ENCODE results near the gene FGF14. TPM values are rescaled to one million over a fixed set of nuclear protein-coding genes. Genes with fewer than 3 reads are reported as not detected.

FGF14 gene
- total RNA-seq, 4 donors from 2014 or later = 0.04 to 1.4 (median 0.38) TPM

GRCh38 chr13:102226591-102226990, 175.3 kb downstream of the FGF14 start:
- TF ChIP-seq POLR2A (IDR thresholded peaks at IDR 0.05) = no peak
- TF ChIP-seq, protein P1, sequence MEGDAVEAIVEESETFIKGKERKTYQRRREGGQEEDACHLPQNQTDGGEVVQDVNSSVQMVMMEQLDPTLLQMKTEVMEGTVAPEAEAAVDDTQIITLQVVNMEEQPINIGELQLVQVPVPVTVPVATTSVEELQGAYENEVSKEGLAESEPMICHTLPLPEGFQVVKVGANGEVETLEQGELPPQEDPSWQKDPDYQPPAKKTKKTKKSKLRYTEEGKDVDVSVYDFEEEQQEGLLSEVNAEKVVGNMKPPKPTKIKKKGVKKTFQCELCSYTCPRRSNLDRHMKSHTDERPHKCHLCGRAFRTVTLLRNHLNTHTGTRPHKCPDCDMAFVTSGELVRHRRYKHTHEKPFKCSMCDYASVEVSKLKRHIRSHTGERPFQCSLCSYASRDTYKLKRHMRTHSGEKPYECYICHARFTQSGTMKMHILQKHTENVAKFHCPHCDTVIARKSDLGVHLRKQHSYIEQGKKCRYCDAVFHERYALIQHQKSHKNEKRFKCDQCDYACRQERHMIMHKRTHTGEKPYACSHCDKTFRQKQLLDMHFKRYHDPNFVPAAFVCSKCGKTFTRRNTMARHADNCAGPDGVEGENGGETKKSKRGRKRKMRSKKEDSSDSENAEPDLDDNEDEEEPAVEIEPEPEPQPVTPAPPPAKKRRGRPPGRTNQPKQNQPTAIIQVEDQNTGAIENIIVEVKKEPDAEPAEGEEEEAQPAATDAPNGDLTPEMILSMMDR (IDR thresholded peaks at IDR 0.05) = no peak
- intact Hi-C loops (cut with DNase I) = no loop called here
- Histone ChIP-seq H3K27ac (no peak overlapping the region), H3K4me1 (no peaks in the 10 kb centered on the region), H3K27me3 (no peaks in the 10 kb centered on the region), H3K4me3 (replicated peaks in 1 of 3) (no peak overlapping the region), H3K36me3 (no peaks in the 10 kb centered on the region), H3K9me3 (no peaks in the 10 kb centered on the region)
- no peak for DNase-seq
- WGBS, 2 donors = 85 to 89% methylated on average over 1 of the region's 1 CpG

DNA sequence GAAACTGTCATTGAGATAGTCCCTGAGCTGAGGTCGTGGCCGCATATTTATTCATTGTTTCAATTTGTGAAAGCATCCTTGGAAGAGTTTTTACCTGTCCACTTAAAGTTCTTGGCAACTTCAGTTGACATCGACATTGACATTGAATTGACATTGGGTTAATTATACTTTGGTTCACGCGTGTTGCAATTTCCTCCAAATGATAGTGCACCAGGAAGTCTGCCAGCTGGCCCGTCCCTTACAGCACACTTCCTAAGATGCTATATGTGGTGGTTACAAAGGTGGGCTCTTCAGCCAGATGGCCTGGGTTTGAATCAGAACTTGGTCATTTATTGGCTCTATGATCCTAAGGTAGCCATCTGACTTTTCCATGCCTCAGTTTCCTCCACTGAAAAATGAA, 176.0 kb downstream of the FGF14 start:
- H3K36me3 ChIP-seq = no peaks in the 10 kb centered on the region
- WGBS, 2 donors = 65 to 66% methylated on average over 6 of the region's 6 CpGs
- DNase-seq = no peak
- no peak overlapping the region for H3K27ac ChIP-seq
- H3K4me1 ChIP-seq = no peaks in the 10 kb centered on the region
- no peaks in the 10 kb centered on the region for H3K27me3 ChIP-seq
- TF ChIP-seq, protein P1 (IDR thresholded peaks at IDR 0.05) = no peak
- no peak for TF ChIP-seq POLR2A (IDR thresholded peaks at IDR 0.05)
- intact Hi-C loops (cut with DNase I) = no loop called here
- no peak overlapping the region for H3K4me3 ChIP-seq (replicated peaks in 1 of 3)
- no peaks in the 10 kb centered on the region for H3K9me3 ChIP-seq

DNA sequence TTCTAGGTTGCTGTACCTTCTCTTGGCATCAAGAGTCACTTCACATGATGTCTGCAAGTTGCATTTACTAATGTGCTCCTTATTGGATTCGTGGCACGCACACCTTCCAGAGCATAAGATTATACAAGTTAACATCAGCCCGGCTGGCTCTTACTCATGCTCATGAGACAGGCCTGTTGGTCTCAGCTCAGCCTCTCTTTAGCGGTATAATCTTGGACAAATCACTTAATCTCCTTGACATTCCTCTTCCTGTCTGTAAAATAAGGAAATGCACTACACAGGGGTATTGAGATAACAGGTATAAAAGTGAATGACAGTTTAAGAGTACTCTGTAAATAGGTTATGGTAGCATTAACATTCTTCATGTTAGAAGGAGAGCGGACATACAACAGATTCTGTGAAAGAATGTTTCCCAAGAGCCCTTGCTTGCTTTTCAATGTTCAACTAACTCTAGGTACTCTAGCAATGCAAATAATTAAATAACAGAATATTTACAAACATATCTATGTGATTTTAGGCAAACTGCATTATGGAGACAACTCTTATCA, 181.1 kb downstream of the FGF14 start:
- H3K9me3 ChIP-seq = no peaks in the 10 kb centered on the region
- no peaks in the 10 kb centered on the region for H3K27me3 ChIP-seq
- no peaks in the 10 kb centered on the region for H3K36me3 ChIP-seq
- H3K4me3 ChIP-seq (replicated peaks in 1 of 3) = no peak overlapping the region
- intact Hi-C loops (cut with DNase I) = no loop called here
- TF ChIP-seq POLR2A (IDR thresholded peaks at IDR 0.05) = no peak
- TF ChIP-seq, protein P1 (IDR thresholded peaks at IDR 0.05) = no peak
- H3K27ac ChIP-seq = no peak overlapping the region
- no peaks in the 10 kb centered on the region for H3K4me1 ChIP-seq
- no peak for DNase-seq
- WGBS, 2 donors = 45 to 50% methylated on average over 5 of the region's 5 CpGs

DNA sequence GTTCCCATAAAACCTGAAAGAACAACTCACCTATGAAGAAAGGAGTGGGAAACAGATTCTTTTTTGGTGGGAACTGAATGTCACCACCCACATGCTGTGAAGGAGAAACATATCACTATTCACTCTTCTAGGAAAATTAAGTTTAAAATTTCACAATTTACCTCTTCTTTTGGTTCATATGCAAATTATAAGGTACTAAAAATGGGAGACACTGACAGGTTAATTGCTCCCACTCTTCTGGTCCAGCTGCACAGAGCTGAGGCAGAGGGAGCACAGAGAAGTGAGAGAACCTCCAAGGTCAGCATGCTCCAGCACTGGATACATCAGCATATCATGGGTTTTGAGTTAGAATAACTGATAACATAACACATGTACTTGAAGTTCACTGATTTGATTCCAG, 186.9 kb downstream of the FGF14 start:
- Histone ChIP-seq H3K36me3 (no peaks in the 10 kb centered on the region), H3K27ac (no peak overlapping the region), H3K9me3 (no peaks in the 10 kb centered on the region), H3K27me3 (no peaks in the 10 kb centered on the region), H3K4me3 (replicated peaks in 1 of 3) (no peak overlapping the region), H3K4me1 (no peaks in the 10 kb centered on the region)
- intact Hi-C loops (cut with DNase I) = no loop called here
- no peak for DNase-seq
- TF ChIP-seq, protein P1 (IDR thresholded peaks at IDR 0.05) = no peak
- TF ChIP-seq POLR2A (IDR thresholded peaks at IDR 0.05) = no peak

DNA sequence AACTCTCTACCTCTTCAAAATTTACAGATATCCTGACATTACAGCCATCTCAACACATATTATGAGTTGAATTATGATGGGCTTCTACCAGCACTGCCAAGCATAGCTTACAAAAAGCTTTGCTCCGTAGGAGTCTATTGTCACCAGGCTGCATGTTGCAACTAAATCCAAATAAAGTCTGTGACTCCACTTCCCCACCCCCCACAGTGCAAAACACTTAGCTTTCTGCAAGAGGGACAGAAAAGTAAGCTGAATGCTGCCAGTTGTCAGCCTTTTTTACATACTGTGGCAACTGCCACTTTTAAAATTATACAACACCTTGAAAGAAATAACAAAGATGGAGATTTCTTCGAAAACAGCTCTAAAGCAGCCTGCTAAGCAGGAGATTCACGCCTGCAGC, 189.1 kb downstream of the FGF14 start:
- Histone ChIP-seq H3K27me3 (no peaks in the 10 kb centered on the region), H3K27ac (no peak overlapping the region), H3K4me1 (no peaks in the 10 kb centered on the region), H3K9me3 (no peaks in the 10 kb centered on the region), H3K4me3 (replicated peaks in 1 of 3) (no peak overlapping the region), H3K36me3 (no peaks in the 10 kb centered on the region)
- 58 to 61% methylated on average over 3 of the region's 3 CpGs for WGBS, 2 donors
- intact Hi-C loops (cut with DNase I) = no loop called here
- no peak for TF ChIP-seq POLR2A (IDR thresholded peaks at IDR 0.05)
- TF ChIP-seq, protein P1 (IDR thresholded peaks at IDR 0.05) = no peak
- DNase-seq = no peak
